CD1c-positive myeloid dendritic cell (primary cell): ENCODE results near the gene SCLT1.
"Not testable (repeated sequence)": the region's sequence is repeated elsewhere in the genome, so short reads cannot be mapped to it uniquely, and the experiment has no call there.

Source experiments
- DNase-seq: peaks from one replicate; pipeline ENCODE4 v3.0.0-alpha.2; 2016; ENCODE audit errors: extremely low spot score

Gene SCLT1

GRCh38 chr4:129077326-129077725, 16.0 kb downstream of the SCLT1 start:
- DNase-seq: no peak

GRCh38 chr4:129069537-129069936, 23.8 kb downstream of the SCLT1 start:
- DNase-seq: not testable (repeated sequence)

GRCh38 chr4:129064717-129065116, 28.6 kb downstream of the SCLT1 start:
- no peak for DNase-seq

GRCh38 chr4:129063640-129064039, 29.7 kb downstream of the SCLT1 start:
- no peak for DNase-seq

GRCh38 chr4:129062580-129062979, 30.8 kb downstream of the SCLT1 start:
- DNase-seq: no peak

- no peak for DNase-seq
These were observed 34.3 kb downstream of the SCLT1 start for GRCh38 chr4:129059028-129059427.

- DNase-seq: no peak
These were observed 47.0 kb downstream of the SCLT1 start for GRCh38 chr4:129046055-129046959.

GRCh38 chr4:129043523-129043922, 49.8 kb downstream of the SCLT1 start:
- no peak for DNase-seq

- no peak for DNase-seq
These were observed 52.9 kb downstream of the SCLT1 start for GRCh38 chr4:129040471-129040870.

GRCh38 chr4:129037093-129037492, 56.2 kb downstream of the SCLT1 start:
- no peak for DNase-seq

GRCh38 chr4:129014566-129015509, 78.5 kb downstream of the SCLT1 start:
- DNase-seq: no peak

- DNase-seq: no peak
These were observed 85.2 kb downstream of the SCLT1 start for GRCh38 chr4:129008096-129008495.

GRCh38 chr4:128986908-128987307, 106.4 kb downstream of the SCLT1 start:
- no peak for DNase-seq

- DNase-seq: no peak
These were observed 107.3 kb downstream of the SCLT1 start for GRCh38 chr4:128986019-128986418.

- DNase-seq: no peak
These were observed 109.4 kb downstream of the SCLT1 start for GRCh38 chr4:128983771-128984485.

GRCh38 chr4:128981377-128981776, 112.0 kb downstream of the SCLT1 start:
- DNase-seq: no peak

- DNase-seq: no peak
These were observed 112.5 kb downstream of the SCLT1 start for GRCh38 chr4:128980816-128981326.

- DNase-seq: no peak
These were observed 113.4 kb downstream of the SCLT1 start for GRCh38 chr4:128979934-128980333.

- DNase-seq: no peak
These were observed 114.4 kb downstream of the SCLT1 start for GRCh38 chr4:128978985-128979384.

- no peak for DNase-seq
These were observed 119.2 kb downstream of the SCLT1 start for GRCh38 chr4:128974136-128974581.

GRCh38 chr4:128973384-128973783, 120.0 kb downstream of the SCLT1 start:
- no peak for DNase-seq

GRCh38 chr4:128961405-128961804, 131.9 kb downstream of the SCLT1 start:
- no peak for DNase-seq
